NCI-H2227 treated with DMSO at 0.1 percent for 48 hours (cell line): ENCODE data around the gene PPP1R14B.
"Not testable (repeated sequence)": the region's sequence is repeated elsewhere in the genome, so short reads cannot be mapped to it uniquely, and the experiment has no call there.

ENCODE experiments used
- DNase-seq: peaks from one replicate; lab custom pipeline; 2025; lab: John Stamatoyannopoulos, UW

Gene PPP1R14B

DNA sequence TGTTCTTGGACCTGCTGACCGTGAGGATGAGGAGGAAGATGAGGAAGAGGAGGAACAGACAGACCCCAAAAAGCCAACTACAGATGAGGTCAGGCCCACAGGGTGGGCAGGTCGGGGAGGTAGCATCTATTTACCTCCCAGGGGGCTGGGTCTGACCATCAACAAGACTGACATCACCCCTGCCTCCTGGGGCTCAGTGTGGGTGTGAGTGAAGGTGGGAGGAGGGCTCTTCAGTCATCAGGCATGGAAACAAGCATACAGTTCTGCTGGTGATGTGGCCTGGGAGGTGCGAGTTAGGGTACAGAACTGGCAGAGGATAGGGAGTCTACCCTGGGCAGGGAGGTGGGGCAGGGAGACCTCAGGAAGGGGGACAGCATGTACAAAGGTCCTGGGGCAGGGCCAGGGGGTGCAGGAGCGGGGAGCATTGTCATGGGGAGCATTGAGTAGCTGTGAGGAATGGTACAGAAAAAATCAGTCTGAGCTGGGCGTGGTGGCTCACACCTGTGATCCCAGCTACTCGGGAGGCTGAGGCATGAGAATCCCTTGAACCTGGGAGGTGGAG is 13.5 kb upstream of the PPP1R14B start:
- DNase-seq: no peak

DNA sequence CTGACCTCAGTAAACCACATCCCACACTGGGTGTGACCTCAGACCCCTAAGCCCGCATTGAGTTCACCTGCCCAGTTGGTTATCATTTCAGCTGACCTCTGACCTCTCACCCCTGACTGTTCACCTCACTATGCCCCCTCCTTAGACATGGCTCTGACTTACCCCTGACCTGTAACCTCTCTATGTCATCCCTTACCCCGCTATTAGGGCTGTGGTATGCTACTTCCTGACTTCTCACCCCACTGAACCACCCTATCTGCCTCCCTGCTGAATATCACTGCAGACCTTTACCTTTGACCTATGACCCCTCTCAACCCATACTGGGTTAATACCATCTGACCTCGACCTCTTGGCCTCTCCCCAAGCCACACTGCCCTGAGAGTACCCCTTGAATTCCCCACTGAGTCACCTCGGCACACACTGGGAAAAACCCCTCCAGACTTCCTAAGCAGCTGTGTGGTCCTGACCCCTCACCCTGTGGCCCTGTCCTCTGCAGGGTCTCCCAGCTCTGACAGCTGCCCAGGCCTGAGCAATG is 12.9 kb upstream of the PPP1R14B start:
- DNase-seq: no peak

DNA sequence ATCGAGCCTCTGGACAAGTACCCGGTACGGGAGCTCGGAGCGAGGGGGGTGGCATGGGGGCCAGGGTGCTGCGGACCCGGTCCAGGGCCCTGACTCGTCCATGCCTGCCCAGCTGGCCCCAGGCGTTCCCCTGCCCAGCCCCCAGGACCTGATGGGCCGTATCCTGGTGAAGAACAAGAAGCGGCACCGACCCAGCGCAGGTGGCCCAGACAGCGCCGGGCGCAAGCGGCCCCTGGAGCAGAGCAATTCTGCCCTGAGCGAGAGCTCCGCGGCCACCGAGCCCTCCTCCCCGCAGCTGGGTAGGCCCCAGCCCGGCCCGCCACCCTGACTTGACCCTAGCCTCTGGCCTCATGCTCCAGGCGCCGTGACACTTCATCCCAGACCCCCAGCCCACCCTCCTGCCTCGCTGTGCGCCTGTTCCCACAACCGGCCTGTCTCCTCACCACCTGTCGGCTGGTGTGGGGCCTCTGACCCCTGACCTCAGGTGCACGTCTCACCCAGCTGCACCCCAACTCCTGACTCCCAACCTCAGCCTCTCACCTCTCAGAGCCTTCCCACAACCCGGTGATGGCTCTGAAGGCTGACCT is 12.3 kb upstream of the PPP1R14B start:
- no peak for DNase-seq

DNA sequence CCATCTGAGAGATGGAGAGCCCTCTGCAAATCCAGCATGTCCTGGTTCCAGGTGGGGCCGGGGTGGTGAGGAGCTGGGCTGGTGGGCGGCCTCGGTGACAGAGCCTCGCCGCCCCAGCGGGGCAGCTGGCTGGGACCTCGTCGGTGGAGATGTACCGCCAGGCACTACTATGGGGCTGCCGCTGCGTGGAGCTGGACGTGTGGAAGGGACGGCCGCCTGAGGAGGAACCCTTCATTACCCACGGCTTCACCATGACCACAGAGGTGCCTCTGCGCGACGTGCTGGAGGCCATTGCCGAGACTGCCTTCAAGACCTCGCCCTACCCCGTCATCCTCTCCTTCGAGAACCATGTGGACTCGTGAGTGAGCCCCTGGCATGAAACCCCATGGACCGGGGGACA is 11.6 kb upstream of the PPP1R14B start:
- no peak for DNase-seq

DNA sequence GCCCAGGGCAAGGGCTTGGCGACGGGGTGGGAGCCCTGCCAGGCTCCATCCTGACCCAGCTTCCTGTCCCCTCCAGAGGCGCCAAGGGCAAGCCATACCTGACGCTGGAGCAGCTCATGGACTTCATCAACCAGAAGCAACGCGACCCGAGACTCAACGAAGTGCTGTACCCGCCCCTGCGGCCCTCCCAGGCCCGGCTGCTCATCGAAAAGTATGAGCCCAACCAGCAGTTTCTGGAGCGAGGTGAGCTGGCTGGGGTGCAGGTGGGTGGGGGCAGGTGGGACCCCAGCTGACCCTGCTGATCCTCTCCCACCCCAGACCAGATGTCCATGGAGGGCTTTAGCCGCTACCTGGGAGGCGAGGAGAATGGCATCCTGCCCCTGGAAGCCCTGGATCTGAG is 9.6 kb upstream of the PPP1R14B start:
- DNase-seq: no peak

DNA sequence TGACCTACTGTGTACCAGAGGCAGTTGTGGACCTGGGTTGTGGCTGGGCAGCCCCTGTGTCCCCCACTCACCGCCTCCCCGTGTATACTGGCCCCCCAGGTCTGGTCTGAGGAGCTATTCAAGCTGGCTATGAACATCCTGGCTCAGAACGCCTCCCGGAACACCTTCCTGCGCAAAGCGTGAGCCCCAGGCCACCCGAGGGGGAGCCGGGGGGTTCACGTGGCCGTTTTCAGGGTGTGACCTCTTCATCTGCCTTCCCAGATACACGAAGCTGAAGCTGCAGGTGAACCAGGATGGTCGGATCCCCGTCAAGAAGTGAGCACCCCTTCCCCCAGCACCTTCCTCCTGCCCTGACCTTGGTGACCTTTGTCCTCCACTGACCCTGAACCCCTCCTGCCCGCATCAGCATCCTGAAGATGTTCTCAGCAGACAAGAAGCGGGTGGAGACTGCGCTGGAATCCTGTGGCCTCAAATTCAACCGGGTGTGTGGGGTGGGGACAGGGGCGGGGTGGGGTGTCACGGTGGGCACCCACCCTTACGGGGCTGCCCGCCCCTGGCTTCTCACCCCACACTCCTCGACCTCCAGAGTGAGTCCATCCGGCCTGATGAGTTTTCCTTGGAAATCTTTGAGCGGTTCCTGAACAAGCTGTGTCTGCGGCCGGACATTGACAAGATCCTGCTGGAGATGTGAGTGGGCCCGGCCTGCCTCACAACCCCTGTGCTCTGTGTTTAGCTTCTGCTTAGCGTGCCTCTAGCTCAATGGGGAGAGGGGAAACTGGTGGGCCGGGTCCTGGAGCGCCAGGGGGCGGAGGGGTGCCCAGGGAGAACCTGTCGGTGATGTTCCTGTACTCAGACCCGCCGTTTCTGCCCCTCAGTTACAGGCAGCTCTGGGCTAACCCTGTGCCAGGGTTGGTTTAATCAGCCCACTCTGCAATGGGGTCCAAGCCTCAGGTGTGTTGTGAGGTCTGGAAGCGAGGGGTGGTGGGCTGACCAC is 8.7 kb upstream of the PPP1R14B start:
- DNase-seq: no peak

DNA sequence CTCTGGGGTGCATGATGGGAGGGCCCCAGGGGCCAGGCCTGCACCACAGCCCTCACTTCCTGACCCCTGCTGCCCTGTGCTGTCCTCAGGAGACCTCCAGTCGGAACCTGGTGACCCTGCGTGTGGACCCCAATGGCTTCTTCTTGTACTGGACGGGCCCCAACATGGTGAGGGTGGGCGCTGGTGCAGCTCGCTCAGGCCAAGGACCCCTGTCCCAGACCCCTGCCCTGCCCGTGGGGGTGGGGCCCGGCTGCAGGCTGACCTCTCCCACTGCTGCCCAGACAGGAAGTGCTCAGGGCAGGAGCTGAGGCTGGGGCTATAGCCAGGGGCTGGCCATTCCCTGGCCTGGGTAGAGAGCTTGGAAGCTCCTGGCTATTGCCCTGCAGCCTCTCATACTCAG is 7.6 kb upstream of the PPP1R14B start:
- no peak for DNase-seq

DNA sequence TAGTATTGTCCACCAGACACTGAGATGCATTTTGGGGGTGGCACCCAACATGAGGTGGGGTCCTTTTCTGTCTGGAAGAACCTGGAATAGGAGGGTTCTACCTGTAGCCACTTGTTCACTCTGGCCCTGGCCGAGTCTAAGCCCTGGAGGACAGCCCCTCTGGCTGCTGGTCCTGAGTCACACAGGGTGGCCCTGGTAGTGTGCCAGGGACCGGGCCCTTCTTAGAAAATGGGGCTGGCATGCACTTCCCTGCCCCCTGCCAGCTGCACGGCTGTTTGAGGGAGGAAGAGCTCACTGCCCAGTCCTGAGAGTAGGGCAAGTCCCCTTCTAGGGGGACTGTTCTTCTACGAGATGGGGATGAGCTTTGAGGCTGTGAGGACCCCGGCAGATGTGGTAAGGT is 6.7 kb upstream of the PPP1R14B start:
- no peak for DNase-seq

DNA sequence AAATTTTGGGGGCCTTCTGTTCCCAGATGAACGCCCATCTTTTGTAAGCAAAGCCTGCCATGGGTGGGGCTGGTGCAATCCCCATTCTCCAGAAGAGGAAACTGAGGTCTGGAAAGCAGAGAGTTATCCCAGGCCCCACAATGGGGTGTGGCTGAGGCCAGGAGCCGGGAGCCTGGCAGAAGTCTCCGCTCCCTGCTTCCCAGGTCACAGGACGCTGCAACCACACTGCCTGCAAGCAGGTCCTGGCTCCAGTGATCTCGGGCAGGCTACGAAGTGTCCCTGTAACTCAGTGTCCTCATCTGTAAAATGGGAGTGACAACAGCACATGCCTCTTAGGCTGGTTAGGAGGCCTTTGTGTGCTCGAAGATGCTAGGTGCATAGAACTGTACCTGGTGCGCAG is 6.3 kb upstream of the PPP1R14B start:
- no peak for DNase-seq

DNA sequence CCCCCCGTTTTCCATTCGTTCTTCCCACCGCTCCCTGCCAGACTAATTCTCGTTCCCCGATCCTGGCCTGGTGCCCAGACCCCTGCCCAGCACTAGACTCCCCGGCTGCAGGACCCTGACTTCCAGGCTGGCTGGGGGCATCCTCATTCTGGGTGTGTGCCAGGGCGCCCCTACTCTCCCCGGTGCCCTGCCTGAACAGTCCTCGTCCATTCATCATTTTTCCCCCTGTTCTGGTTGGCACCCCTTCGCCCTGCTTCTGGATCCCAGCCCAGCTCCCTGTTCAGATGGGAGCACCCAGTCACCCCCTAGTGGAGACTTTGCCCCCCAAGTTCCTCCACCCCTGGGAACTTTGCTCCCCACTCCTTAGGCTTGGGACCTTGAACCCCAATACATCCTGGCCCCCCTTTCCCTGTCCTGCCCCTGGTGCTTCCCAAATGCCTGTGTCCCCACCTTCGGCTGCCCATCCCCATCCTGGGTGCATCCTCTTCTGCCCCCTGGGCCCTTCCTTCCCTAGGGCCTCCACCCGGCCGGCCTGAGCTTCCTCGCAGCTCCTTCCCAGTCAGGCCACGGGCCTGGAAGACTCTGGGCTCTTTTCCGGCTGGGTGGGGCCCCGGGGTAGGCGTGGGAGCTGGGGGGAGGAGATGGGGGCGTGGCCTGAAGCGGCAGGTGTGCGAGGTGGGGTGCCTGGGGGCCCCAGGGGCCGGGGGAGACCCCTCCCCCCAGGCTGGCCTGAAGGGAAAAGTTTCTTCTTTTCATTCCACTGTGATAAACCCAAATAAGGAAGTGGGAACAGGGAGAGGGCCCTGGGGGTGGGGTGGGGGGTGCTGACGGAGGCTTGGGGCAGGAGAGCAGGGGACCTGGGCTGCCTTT is 5.5 kb upstream of the PPP1R14B start:
- DNase-seq: no peak

DNA sequence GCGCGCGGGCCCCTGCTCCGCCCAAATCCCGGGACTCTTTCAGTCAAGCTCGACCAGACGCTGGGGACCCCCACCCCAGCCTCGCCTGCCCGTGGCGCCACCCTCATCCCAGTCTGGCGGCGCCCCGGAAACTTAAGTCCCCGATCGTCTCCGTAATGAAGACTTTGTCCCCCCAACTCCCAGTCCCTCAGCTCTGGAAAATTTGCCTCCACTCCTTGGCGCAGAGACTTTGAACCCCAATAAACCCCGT is 4.9 kb upstream of the PPP1R14B start:
- no peak for DNase-seq

DNA sequence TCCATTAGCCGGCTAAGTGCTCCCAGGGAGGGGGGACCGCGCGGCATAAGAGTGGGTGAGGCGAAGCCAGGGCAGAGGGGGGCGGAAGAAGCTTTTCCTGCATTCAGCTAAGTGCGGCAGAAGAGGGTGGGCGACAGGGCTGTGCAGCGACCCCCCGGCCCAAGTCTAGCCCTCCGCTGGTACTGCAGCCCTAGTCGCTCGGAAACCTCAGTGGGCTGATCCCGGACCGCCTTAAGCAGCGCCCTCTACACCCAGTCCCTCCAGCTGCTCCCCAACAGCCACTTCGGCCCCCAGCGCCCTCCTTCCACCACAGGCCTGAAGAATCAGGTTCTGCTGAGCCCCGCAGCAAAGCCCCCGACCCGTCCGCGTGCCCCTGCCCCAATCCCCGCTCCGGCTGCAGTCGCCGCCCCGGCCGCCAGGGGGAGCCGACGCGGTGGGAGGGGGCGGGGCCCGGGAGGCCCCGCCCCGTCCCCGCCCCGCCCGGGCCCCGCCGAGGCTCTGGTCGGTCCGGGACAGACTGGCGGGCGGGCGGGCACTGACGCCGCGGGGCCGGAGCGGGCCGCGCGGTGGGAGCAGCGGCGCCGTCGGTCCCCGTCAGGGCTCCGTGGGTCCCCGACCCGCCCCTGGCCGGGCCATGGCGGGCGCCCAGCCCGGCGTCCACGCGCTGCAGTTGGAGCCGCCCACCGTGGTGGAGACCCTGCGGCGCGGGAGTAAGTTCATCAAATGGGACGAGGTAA is 4.4 kb upstream of the PPP1R14B start, which contains the start of gene PLCB3:
Gene PLCB3 (plus strand): TSS at position 515 of the 737 bp plus-strand sequence. CDS start 120 bp downstream, at position 635.
- DNase-seq: peak; percentile 17

DNA sequence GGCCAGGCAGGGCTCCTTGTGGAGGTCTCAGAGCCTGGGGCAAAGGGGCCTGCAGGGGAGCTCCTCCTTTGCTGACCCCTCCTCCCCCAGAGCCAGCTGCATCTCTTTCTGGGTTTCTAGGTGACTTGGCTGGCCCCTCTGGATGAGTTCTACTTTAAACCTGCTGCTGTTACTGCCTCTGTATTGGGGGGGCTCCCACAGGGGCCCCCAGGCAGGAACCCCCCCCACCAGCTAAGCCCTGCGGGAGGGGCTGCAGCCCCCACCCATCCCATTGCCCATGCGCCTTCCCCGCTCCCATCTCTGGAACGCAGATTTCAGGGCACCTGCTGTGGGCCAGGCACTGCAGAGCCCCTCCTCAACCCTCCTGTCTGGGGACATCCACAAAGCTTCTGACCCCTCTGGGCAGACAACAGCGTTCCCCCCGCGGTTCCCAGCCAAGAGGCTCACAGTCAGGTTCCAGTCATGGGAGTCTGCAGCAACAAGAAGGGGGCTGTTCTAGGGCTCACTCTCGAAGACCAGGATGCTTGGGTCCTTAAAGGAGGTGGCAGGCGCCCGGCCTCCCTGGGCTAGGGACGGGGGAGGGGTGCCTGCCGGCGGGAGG is 3.8 kb upstream of the PPP1R14B start:
- no peak for DNase-seq

DNA sequence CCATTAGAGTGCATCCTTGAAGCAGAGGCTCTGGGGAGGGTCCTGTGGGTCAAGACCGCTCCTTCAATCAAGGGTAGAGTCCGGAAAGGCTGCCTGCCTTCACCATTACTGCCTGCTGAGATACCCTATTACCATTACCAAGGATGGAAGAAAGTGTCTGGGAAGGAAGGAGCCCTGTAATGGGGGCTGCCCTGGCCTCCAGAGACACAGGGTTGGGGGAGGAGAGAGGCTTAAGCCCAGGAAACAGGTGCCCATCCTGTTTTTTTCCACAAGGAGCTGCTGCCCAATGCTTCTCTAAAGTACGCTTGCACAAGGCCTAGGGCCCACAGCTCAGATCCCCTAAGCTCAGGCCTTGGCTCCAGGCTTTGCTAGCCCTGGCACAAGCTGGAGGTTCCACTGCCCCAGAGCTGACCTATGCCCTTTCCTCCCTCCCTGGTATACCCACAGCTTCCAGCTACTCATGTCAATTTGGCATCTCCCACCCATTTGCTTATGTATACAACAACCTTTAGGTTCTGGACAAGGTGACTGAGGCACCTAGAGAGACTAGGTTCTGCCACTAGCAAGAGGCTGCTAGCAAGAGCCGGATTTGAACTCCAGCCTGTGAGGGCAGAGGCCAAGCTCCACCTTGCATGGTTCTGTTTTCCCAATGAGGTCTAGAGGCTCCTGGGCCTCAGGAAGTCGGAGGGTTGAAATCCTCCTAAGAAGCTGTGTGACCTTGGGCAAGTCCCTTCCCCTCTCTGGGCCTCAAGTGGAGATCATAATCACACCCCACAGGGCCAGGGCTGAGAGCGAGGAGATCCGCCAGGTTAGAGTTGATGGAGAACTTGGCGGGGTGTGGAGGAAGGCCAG is 3.0 kb upstream of the PPP1R14B start:
- peak; percentile 67 for DNase-seq

DNA sequence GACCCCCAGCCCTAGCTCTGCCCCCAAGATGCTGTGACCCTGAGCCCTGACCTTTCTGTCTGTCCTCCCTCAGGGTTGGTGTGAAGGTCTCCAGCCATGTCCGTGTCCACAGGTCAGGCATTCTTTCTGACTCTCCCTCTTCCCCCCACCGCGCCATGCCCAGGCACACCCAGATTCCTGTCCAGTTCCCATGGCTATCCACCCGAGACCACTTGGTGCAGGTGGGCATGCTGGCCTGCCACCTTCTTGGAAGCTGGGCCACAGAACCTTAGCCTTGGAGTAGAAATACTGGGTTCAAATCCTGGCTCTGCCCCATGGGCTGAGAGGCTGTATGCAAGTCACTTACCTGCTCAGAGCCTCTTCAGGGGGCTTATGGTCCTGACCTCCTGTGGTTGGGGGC is 2.3 kb upstream of the PPP1R14B start:
- no peak for DNase-seq

DNA sequence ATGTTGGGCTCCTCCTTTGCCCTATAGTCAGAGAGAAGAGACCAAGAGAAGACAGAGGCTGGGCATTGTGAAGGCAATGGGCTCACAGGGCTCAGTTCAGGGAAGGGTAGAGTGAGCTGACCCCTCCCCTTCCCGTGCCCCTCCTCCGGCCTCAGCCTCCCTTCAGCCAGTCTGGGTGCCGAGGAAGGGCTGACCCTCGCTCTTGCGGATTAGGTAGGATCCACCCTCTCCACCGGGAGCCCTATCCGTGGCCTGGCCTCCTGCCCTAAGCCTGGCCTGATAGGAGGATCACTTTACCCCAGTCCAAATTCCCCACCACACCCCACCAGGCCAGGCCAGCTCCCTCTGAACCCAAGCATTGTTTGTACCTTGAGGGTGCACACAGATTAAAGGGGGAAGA is 1.8 kb upstream of the PPP1R14B start:
- no peak for DNase-seq

DNA sequence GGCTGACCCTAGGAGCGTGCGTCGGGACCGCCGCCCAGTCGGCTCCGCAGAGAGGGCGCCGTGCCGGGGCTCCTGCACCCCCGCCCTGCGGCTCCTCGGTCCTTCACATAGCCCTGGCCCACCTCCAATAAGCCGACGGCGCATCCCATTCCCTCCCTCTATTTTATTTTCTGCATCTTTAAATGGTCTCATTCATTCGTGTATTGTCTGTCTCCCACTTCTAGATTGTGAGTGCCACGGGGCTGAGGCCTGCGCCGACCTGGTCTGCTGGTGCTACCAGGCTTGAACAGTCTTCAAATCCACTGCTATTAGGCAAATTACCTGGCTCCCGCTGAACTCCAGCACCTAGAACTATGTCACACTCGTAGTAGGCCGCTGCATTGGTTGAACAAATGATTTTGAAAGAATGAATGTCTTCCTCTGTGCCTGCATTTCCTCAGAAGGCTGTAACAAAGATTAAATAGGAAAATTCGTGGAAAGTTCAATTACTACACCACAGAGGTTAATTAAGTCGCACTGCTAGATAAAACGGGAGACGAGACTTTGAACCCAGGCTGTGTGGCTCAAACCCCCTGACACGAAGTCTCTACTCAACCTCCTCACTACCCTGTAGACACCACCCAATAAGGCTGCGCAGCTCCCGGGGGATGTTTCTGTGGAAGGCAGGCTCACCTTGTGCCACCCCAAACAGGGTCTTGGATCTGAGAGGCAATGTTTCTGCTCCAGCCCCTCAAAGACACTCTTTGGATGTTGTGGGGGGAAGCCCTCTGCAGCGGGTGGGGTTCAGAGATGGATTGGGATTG is 1.2 kb upstream of the PPP1R14B start:
- peak; percentile 26 for DNase-seq

DNA sequence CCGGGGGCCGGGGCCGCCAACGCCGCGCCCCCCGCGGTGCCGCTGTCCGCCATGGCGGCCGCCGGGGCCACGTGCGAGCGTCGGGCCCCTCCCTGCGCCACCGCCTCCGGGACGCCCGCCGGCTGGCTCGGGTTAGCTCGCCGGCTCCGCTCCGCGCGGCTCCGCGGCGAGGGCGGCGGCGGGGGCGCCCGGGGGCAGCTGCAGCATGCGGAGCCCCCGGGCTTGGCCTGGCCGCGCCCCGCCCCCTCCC is 197 bp downstream of the PPP1R14B start:
- not testable (repeated sequence) for DNase-seq

DNA sequence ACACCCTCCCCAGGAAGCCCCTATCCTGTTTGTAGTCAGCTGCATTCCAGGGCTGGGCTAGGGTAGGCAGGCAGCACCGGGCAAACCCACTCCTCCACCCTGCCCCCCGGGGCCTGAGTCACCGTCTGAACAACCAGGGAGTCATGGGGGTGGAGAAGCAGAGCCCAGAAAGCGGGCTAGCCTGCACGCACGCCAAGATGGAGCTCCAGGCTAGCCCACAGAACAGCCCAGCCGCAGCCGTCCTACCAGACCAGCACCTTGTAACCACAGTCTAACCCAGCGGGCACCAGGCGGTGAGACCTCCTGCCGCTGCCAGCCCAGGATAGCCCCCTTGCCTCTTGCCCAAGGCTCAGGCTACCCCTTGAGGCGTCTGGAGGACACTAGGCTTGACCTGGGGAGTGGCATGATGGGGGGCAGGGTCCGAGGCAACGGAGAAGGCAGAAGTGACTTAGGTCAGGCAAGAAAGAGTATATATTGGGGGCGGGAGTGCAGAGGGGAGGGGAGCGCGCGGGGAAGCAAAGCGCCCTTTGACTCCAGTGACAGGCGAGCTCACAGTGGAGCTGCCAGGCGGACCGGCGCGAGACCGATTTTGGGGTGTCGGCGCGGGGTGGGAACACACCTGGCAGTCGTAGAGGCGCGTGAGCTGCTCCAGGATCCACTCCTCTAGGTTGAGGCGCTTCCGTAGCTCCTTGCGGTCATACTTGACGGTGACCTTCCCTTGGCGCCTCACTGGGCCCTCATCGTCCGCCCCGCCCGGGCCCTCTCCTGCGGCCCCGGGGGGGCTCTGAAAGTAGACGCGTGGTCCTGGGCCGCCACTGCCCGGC is 734 bp downstream of the PPP1R14B start:
- no peak for DNase-seq
